Ovary (tissue), 9 donors: ENCODE data around the gene ARMC2. TPM values are rescaled to one million over a fixed set of nuclear protein-coding genes. Genes with fewer than 3 reads are reported as not detected.

Experiments used
- DNase-seq, 5 donors: peaks; one replicate each; pipeline ENCODE4 v3.0.0-alpha.2; 2019 to 2020
- H3K27ac ChIP-seq, 2 donors: fragments of 200-600 bp; one replicate each; pipeline versions ENCODE4 v1.5.1 to v1.8.0; 2019 to 2022
- H3K27me3 ChIP-seq: fragments of 200-600 bp; one replicate; pipeline ENCODE4 v1.8.0; 2022
- H3K36me3 ChIP-seq: fragments of 200-600 bp; sonication (generic); one replicate; pipeline ENCODE4 v1.5.1; 2019
- H3K4me1 ChIP-seq: one replicate; pipeline ENCODE4 v1.8.1; 2013; ENCODE audit warnings: mild to moderate bottlenecking, moderate library complexity; ENCODE audit not compliant: insufficient read depth
- H3K4me3 ChIP-seq: fragments of 200-600 bp; sonication (generic); one replicate; pipeline ENCODE4 v1.5.1; 2017
- H3K9me3 ChIP-seq, 2 donors: fragments of 200-600 bp in 1 of 2; sonication (generic) in 1 of 2; one replicate each; pipeline versions ENCODE4 v1.5.1 to v1.8.1; 2013 to 2019; ENCODE audit warnings: mild to moderate bottlenecking in 1 of 2, moderate library complexity in 1 of 2
- EP300 ChIP-seq: sonication (generic); formaldehyde crosslinking; IDR thresholded peaks from one replicate; pipeline ENCODE4 v1.6.1; 2017; ENCODE audit warnings: antibody characterized with exemption
- POLR2A ChIP-seq: fragments of 450-650 bp; IDR thresholded peaks from one replicate; pipeline ENCODE4 v1.6.1; 2017; ENCODE audit warnings: antibody characterized with exemption, mild to moderate bottlenecking, moderate library complexity
- WGBS, 3 donors: extraction: QIAGEN DNeasy Blood & Tissue Kit in 1 of 3; methylation state at CpG; one replicate each; pipeline versions ENCODE4 v1.1.5 to v1.1.7; 2013 to 2017; 5-methylcytosine and 5-hydroxymethylcytosine counted together
- intact Hi-C, 4 donors: fragments of 100-400 bp; cut with DNase I; formaldehyde crosslinking; loops; one replicate each; pipeline versions ENCODE4 v1.11.0 to v1.15.1; 2022 to 2023
- polyA plus RNA-seq, 2 donors: library from polyadenylated mRNA; stranded (reverse); fragments of 200-250 nt in 1 of 2; fragments of 350-450 nt in 1 of 2; fragmentation: Illumina TruSeq in 1 of 2; extraction: RNeasy Lipid Tissue Mini Kit (QIAGEN cat#74804) in 1 of 2; gene quantifications; one replicate each; pipeline ENCODE4 v1.2.3, GENCODE V29; 2013 to 2014
- total RNA-seq, 7 donors: library from RNA; depleted of rRNA in 2 of 7; stranded (reverse); fragments of >200 nt in 2 of 7; fragmentation: NEBNext Ultra II Directional in 3 of 7; extraction: Animal tissue kit (Norgen Biotek cat#: 25700) in 3 of 7; gene quantifications; one replicate each; pipeline versions ENCODE4 v1.1.0 to v1.2.4, GENCODE V29; 2016 to 2023
- TF ChIP-seq, protein P1 (sequence below), 3 donors: fragments of 450-650 bp in 2 of 3; fragments of 200-600 bp in 1 of 3; IDR thresholded peaks; one replicate each; pipeline versions ENCODE4 v1.5.1 to v1.8.0; 2016 to 2022; ENCODE audit warnings: antibody characterized with exemption in 3 of 3, mild to moderate bottlenecking in 1 of 3
- donor health status: DM: no; HTN: no; CAD: no; lungs with moderate emphysema.
- donor health status: DM: no; HTN: no; CAD: no.
- donor health status: Bipolar disorder and iron deficiency.
- donor health status: DM: yes; HTN: yes; CAD: no.
- donor health status: DM: no; HTN: no; CAD: no.
- donor health status: DM: yes; HTN: yes; CAD: no.

Gene ARMC2
- total and polyA plus RNA-seq, 9 donors: 3.2 to 14.7 (median 9.2) TPM

DNA sequence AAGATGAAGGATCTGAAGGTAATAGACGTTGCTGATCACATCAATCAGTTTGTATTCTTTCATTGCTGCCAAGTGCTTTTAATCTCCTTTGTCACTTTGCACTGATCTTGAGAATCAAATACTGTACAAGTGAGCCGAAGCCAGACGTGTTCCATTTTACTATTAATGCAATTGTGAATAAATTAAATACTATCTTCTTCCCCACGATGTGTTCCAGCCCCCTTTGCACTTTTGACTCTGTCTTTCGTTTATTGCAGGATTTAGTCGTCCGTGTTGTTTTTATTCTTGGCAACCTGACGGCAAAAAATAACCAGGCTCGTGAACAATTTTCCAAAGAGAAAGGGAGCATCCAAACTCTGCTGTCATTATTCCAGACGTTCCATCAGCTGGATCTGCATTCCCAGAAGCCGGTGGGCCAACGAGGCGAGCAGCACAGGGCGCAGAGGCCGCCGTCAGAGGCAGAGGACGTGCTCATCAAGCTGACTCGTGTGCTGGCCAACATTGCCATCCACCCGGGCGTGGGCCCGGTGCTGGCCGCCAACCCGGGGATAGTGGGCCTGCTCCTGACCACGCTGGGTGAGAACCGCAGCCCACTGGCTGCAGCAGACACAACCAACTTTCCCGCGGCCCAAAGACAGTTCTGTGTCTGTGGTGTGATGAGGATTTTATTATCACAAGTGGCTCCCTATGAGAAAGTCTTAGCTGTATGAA, 104.7 kb downstream of the ARMC2 start:
- no peaks in the 10 kb centered on the region for H3K36me3 ChIP-seq
- intact Hi-C loops: loop anchor here in 1 of 4 donors (10.0 kb wide), 1 partner anchor 52 kb away; no protein-coding TSS in a partner anchor
- peaks cover 8% of the 10 kb centered on the region for H3K4me1 ChIP-seq
- WGBS, 3 donors: 54 to 75% (median 70%) methylated on average over 27 of the region's 27 CpGs
- DNase-seq: no peak
- no peaks in the 10 kb centered on the region for H3K27me3 ChIP-seq
- no peak overlapping the region for H3K4me3 ChIP-seq
- H3K9me3 ChIP-seq: no peaks in the 10 kb centered on the region
- no peak overlapping the region for H3K27ac ChIP-seq
- no peak for TF ChIP-seq POLR2A

DNA sequence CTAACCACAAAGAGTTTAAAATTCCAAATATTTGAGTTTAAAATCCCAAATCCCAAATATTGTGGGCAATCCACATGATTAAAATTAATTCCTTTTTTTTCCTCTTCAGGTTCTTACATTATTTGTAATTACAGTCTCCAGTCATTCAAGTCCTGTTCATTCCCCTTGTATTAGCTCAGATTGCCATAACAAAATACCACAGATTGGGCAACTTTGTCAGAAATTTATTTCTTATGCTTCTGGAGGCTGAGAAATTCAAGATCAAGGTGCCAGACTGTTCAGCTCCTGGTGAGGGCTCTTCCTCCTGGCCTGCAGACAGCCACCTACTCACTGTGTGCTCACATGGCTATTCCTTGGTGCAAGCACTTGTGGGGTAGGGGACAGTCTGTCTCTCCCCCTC, 105.5 kb downstream of the ARMC2 start:
- Histone ChIP-seq H3K27ac (no peak overlapping the region), H3K4me3 (no peak overlapping the region), H3K36me3 (no peaks in the 10 kb centered on the region), H3K27me3 (no peaks in the 10 kb centered on the region), H3K9me3 (no peaks in the 10 kb centered on the region), H3K4me1 (peaks cover 2% of the 10 kb centered on the region)
- DNase-seq: no peak
- TF ChIP-seq EP300 (no peak), POLR2A (no peak)
- TF ChIP-seq, protein P1, sequence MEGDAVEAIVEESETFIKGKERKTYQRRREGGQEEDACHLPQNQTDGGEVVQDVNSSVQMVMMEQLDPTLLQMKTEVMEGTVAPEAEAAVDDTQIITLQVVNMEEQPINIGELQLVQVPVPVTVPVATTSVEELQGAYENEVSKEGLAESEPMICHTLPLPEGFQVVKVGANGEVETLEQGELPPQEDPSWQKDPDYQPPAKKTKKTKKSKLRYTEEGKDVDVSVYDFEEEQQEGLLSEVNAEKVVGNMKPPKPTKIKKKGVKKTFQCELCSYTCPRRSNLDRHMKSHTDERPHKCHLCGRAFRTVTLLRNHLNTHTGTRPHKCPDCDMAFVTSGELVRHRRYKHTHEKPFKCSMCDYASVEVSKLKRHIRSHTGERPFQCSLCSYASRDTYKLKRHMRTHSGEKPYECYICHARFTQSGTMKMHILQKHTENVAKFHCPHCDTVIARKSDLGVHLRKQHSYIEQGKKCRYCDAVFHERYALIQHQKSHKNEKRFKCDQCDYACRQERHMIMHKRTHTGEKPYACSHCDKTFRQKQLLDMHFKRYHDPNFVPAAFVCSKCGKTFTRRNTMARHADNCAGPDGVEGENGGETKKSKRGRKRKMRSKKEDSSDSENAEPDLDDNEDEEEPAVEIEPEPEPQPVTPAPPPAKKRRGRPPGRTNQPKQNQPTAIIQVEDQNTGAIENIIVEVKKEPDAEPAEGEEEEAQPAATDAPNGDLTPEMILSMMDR (IDR thresholded peaks at IDR 0.05): no peak
- intact Hi-C loops: loop anchor here in 1 of 4 donors (10.0 kb wide), 1 partner anchor 51 kb away; no protein-coding TSS in a partner anchor

DNA sequence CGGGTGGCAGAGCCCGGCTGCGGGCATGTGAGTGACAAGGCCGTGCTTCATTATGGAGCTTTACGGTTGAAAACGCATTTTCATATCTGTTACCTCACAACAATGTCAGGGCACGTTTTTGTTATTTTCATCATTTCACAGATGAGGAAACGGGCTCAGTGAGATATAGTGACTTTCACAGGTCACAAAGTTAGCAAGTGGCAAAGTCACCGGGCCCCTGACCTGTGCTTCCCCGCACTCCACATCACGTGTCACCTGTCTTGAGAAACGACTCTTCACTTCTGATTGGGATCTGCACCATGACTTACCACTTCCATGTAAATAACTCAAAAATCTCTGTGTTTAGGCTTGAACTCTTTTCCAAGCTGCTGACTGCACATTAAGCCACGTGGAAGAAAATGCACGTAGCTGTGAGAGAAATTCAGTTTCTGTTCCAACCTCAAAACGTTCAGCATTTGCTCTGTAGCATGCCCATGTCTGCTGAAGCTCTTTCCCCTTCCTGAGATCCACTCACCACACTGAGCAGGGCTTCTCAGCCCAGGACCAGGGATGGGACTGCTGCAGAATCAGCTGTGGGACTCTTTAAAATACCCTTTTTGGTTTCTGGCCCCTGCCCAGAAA, 107.2 kb downstream of the ARMC2 start:
- intact Hi-C loops: loop anchor here in 1 of 4 donors (10.0 kb wide), 1 partner anchor 49 kb away; no protein-coding TSS in a partner anchor
- peaks cover 3% of the 10 kb centered on the region for H3K4me1 ChIP-seq
- no peak overlapping the region for H3K27ac ChIP-seq
- WGBS, 3 donors: 85 to 89% (median 88%) methylated on average over 15 of the region's 15 CpGs
- H3K27me3 ChIP-seq: no peaks in the 10 kb centered on the region
- no peak for DNase-seq
- no peaks in the 10 kb centered on the region for H3K9me3 ChIP-seq
- H3K4me3 ChIP-seq: no peak overlapping the region
- no peaks in the 10 kb centered on the region for H3K36me3 ChIP-seq
- TF ChIP-seq EP300: no peak
- no peak for TF ChIP-seq POLR2A
- TF ChIP-seq, protein P1 (IDR thresholded peaks at IDR 0.05): no peak

DNA sequence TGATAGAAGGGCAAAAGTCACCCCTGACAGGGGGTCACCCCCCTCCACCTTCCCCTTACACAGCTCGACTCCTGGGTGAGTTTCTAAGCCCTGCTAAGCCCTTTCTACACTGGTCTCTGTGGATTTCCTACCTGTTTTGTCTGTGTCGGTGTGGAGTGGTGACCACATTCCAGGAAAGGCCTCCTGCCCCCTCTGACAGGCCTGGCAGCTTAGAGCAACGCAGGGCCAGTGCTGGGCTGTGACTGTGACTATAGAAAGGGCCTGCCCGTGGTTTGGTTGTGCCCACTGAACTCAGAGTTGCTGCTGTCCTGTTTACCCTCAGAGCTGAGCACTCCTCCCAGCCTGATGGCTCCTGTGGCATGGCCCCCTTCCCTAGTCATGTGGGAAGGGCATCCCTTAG, 109.0 kb downstream of the ARMC2 start:
- H3K27ac ChIP-seq: no peak overlapping the region
- peaks cover 8% of the 10 kb centered on the region for H3K4me1 ChIP-seq
- no peaks in the 10 kb centered on the region for H3K9me3 ChIP-seq
- H3K27me3 ChIP-seq: no peaks in the 10 kb centered on the region
- no peak overlapping the region for H3K4me3 ChIP-seq
- H3K36me3 ChIP-seq: no peaks in the 10 kb centered on the region
- intact Hi-C loops: loop anchor here in 1 of 4 donors (10.0 kb wide), 1 partner anchor 48 kb away; no protein-coding TSS in a partner anchor
- WGBS, 3 donors: 85 to 92% (median 88%) methylated on average over 4 of the region's 4 CpGs
- DNase-seq: no peak
- TF ChIP-seq EP300 (no peak), POLR2A (no peak)
- TF ChIP-seq, protein P1 (IDR thresholded peaks at IDR 0.05): no peak
